Mucosa of rectum (tissue), 2 donors: Measurements from ENCODE around the gene NELL1.

ENCODE experiments used
- H3K27ac ChIP-seq, 2 donors: one replicate each; pipeline ENCODE4 v1.7.0; 2013; ENCODE audit warnings: inconsistent platforms in 2 of 2, low read depth in 2 of 2, low read length in 2 of 2
- H3K27me3 ChIP-seq, 2 donors: one replicate each; pipeline ENCODE4 v1.7.0; 2013; ENCODE audit warnings: low read length in 2 of 2; ENCODE audit not compliant: control insufficient read depth in 2 of 2, insufficient read depth in 2 of 2
- H3K36me3 ChIP-seq, 2 donors: one replicate each; pipeline ENCODE4 v1.7.0; 2013; ENCODE audit warnings: low read length in 2 of 2; ENCODE audit not compliant: control insufficient read depth in 2 of 2, insufficient read depth in 2 of 2
- H3K4me1 ChIP-seq, 2 donors: one replicate each; pipeline ENCODE4 v1.7.0; 2013; ENCODE audit warnings: low read length in 2 of 2, mild to moderate bottlenecking in 1 of 2; ENCODE audit not compliant: control insufficient read depth in 2 of 2, insufficient read depth in 2 of 2
- H3K4me3 ChIP-seq, 2 donors: one replicate each; pipeline ENCODE4 v1.7.0; 2013; ENCODE audit warnings: low read length in 2 of 2
- H3K9ac ChIP-seq, 2 donors: one replicate each; pipeline ENCODE4 v1.7.0; 2013; ENCODE audit warnings: low read length in 2 of 2, low read depth in 1 of 2, mild to moderate bottlenecking in 1 of 2
- H3K9me3 ChIP-seq, 2 donors: one replicate each; pipeline ENCODE4 v1.7.0; 2013; ENCODE audit warnings: low read length in 2 of 2; ENCODE audit not compliant: control insufficient read depth in 2 of 2
- donor health status: healthy.
- donor health status: Normal muscosa, but diverticular disease.

Gene NELL1

DNA sequence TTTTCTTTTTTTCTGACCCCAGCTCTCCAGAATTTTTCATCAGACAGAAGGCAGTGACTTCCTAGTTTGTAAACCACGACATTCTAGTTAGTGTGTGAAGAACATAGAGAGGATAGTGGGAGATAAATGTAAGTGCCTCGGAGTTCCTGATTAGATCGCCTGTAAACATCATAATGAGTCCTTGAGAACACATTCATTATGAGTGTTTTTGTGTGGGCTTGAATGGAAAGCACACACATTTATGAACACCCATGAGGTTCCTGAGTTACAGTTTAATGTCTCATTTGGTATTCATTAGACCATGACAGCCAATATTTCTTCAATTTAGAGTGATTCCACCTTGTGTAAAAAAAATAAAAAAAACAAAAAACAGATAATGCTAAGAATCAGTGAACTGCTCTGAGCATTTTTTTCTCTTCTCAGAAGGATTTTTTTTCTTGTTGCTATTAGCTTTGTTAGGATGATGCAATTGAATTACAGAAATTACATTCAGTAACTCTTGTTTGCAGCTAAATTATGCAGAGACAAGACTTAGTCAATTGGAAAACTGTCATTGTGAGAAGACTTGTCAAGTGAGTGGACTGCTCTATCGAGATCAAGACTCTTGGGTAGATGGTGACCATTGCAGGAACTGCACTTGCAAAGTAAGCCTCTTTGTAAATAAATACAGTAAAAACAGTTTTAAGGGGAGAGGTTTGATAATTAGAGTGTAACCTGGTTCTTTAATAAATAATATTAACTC is 257.6 kb downstream of the NELL1 start:
- H3K9ac ChIP-seq: no peak overlapping the region
- H3K27me3 ChIP-seq: no peaks in the 10 kb centered on the region
- peaks cover 0 to 3% of the 10 kb centered on the region in 2 donors for H3K9me3 ChIP-seq
- H3K4me1 ChIP-seq: no peaks in the 10 kb centered on the region
- no peaks in the 10 kb centered on the region for H3K36me3 ChIP-seq
- H3K4me3 ChIP-seq: no peak overlapping the region
- no peak overlapping the region for H3K27ac ChIP-seq

DNA sequence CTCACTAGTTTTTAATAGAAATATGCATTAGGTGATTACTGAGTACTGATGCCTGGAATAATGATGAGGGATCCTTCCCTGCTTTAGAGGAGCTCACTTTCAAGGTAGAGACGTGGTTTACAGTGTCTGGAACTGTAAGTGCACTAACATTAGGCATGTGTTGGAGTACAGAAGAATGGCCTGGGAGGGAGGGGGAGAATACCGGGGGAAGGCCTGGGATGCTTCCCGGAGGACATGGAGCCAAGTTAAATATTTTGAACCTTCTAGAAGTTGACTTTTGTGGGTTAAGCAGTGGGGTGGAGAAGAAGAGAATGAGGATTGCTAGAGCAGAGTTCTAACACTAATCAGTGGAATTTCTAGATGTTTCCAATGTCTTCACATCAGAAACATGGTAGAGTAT is 261.6 kb downstream of the NELL1 start:
- Histone ChIP-seq H3K4me3 (no peak overlapping the region), H3K27ac (no peak overlapping the region), H3K4me1 (no peaks in the 10 kb centered on the region), H3K9ac (no peak overlapping the region), H3K27me3 (no peaks in the 10 kb centered on the region), H3K9me3 (peaks cover 0 to 3% of the 10 kb centered on the region in 2 donors), H3K36me3 (no peaks in the 10 kb centered on the region)

DNA sequence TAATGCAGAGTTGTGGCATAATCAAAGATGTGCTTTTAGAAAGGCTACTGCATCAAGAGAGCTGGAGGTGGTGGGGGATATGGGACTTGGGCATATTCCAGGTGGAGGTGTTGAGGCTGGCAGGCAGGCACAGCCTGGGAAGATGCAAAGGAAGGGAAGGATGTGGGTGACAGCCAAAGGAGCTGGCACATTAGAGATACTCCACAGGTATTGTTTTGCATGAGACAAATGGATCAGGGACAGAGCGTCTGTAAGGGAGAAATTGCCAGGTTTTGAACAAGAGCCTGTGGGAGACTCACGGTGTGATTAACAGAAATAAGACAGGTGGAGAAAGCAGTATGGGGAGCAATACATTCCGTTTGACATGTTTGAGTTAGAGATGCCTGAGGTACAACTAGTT is 263.7 kb downstream of the NELL1 start:
- H3K9ac ChIP-seq: no peak overlapping the region
- H3K36me3 ChIP-seq: no peaks in the 10 kb centered on the region
- H3K27ac ChIP-seq: no peak overlapping the region
- H3K9me3 ChIP-seq: peaks cover 0 to 3% of the 10 kb centered on the region in 2 donors
- H3K4me3 ChIP-seq: no peak overlapping the region
- no peaks in the 10 kb centered on the region for H3K4me1 ChIP-seq
- H3K27me3 ChIP-seq: no peaks in the 10 kb centered on the region

DNA sequence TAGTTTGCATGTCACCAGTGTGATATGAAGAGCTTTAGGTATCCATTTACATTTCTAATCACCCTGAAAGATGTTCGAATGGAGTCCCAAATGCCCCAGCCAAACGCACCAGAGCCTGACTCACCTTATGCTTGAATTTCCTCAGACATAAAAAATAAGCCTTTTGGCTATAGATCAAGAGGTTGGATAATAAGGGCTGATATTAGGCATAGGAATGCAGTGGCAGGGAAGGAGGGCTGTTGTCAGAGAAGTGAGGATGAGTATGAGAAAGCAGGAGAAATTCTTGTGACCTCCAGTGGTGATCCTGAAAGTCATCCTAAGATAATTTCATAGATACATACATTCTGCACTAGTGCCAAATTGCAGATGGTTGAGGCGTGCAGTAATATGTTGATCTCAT is 264.6 kb downstream of the NELL1 start:
- no peaks in the 10 kb centered on the region for H3K27me3 ChIP-seq
- H3K9ac ChIP-seq: no peak overlapping the region
- H3K4me1 ChIP-seq: no peaks in the 10 kb centered on the region
- H3K36me3 ChIP-seq: no peaks in the 10 kb centered on the region
- H3K9me3 ChIP-seq: peaks cover 0 to 3% of the 10 kb centered on the region in 2 donors
- H3K4me3 ChIP-seq: no peak overlapping the region
- H3K27ac ChIP-seq: no peak overlapping the region

DNA sequence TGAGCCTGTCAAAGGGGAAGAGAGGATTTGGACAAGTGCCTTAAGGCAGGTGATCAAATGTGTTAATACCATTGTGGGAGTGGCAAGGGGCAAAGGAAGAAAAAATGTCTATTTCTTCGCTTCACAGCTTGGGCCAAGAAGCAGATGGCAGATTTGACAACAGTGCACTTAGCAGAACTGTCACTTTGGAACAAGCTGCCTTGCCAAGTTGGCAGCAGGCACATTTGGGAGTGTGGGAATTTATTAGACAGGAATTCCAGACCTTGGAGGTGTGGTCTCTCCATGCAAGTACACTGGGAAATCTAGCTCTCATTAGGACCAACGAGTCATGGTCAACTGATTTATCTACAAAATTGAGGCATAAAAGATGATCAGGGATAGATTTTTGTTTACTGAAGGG is 265.1 kb downstream of the NELL1 start:
- H3K27ac ChIP-seq: no peak overlapping the region
- H3K27me3 ChIP-seq: no peaks in the 10 kb centered on the region
- no peak overlapping the region for H3K9ac ChIP-seq
- H3K4me3 ChIP-seq: no peak overlapping the region
- H3K9me3 ChIP-seq: peaks cover 0 to 3% of the 10 kb centered on the region in 2 donors
- no peaks in the 10 kb centered on the region for H3K36me3 ChIP-seq
- no peaks in the 10 kb centered on the region for H3K4me1 ChIP-seq

DNA sequence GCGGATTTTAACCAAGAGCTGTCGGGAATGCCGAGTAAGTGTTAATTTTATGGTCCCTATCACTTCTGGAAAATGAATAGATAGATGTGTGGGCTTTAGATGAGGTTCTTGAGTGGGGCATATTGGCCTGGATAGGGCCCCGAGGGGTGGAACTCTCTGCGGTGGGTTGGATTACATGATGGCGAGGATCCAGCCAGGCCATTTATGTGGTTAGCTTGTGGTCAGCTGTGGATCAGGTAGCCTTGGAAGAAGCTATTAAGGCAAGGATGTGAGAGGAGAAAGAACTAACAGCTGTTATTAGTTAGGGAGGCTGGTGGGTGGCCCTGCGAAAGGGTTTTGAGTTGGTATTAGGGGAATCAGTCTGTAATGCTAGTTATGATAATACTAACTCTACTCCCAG is 268.4 kb downstream of the NELL1 start:
- Histone ChIP-seq H3K27ac (no peak overlapping the region), H3K9me3 (no peaks in the 10 kb centered on the region), H3K4me1 (no peaks in the 10 kb centered on the region), H3K27me3 (no peaks in the 10 kb centered on the region), H3K9ac (no peak overlapping the region), H3K36me3 (no peaks in the 10 kb centered on the region), H3K4me3 (no peak overlapping the region)

DNA sequence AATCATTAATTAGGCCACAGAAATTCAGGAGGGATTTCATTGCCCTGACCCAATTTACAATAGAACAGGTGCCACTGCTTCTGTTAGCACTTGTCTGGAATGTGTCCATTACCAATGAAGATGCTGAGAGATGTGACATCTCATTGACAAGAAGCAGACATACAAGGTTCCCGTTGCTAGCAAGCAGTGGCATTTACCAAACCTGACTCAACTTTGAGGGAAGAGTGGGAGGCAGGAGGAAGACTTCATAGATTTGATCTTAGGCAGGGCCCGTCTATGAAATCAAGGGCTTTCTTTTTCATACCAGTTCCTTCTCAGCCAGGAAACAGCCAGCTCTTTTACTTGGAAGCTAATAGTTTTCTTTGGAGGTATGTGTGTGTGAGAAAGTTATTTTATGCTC is 280.2 kb downstream of the NELL1 start:
- H3K4me3 ChIP-seq: no peak overlapping the region
- no peaks in the 10 kb centered on the region for H3K9me3 ChIP-seq
- H3K4me1 ChIP-seq: no peaks in the 10 kb centered on the region
- H3K36me3 ChIP-seq: no peaks in the 10 kb centered on the region
- no peak overlapping the region for H3K9ac ChIP-seq
- no peak overlapping the region for H3K27ac ChIP-seq
- H3K27me3 ChIP-seq: no peaks in the 10 kb centered on the region

DNA sequence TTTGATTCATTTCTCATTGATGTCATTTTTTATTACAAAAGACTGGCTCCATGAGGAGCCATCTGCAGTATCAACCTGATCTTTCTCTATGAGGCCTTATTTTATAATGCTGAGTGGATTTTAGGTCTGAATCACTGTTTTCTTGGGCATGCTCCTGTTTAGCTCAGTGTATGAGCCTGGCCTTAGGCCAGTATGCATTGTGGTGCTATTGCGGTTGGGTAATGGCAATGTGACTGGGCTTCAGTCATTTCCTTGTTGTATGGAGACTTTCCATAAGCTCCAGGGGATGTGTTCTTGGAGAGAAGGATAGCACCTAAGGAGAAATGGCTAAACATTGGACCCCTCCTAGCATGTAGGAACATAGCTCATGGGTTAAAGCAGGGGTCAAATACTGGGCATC is 293.2 kb downstream of the NELL1 start:
- Histone ChIP-seq H3K4me1 (no peaks in the 10 kb centered on the region), H3K36me3 (no peaks in the 10 kb centered on the region), H3K4me3 (no peak overlapping the region), H3K27me3 (no peaks in the 10 kb centered on the region), H3K9ac (no peak overlapping the region), H3K9me3 (no peaks in the 10 kb centered on the region), H3K27ac (no peak overlapping the region)

DNA sequence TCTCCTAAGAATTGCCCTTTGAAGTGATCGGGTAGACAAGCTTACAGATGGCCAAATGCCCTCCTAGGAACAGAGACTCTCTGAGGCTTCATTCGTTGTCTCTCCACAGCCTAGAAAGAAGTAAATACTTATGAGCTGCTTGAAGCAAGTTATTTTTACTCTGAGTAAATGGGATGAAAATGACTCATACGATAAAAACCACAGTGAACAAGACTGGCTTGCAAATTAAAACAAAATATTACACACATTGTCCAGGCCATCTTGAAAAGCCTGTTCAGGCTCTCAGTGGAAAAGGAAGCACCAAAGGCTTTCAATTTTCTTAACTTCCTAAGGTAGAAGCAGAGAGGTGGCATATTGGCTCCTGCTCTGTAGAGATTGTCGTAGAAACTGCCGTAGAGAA is 294.2 kb downstream of the NELL1 start:
- Histone ChIP-seq H3K9me3 (no peaks in the 10 kb centered on the region), H3K36me3 (no peaks in the 10 kb centered on the region), H3K27me3 (no peaks in the 10 kb centered on the region), H3K27ac (no peak overlapping the region), H3K9ac (no peak overlapping the region), H3K4me3 (no peak overlapping the region), H3K4me1 (no peaks in the 10 kb centered on the region)

DNA sequence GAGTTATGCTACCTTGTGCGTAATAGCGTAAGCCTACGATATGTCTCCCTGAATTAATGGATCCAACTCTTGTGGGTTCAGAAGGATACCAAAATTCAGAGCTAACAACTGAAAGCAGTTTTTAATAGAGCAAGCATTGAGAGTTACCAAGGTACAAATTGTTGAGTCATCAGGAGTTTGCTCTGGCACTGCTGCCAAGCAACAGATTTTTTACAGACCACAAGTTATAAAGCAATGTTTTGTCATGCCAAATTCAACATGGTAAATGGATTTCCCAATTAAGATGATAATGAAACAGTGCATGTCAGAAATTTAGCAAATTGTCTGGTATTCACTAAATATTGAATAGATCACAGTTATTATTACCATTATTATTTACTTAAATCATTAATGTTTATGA is 295.6 kb downstream of the NELL1 start:
- no peaks in the 10 kb centered on the region for H3K9me3 ChIP-seq

DNA sequence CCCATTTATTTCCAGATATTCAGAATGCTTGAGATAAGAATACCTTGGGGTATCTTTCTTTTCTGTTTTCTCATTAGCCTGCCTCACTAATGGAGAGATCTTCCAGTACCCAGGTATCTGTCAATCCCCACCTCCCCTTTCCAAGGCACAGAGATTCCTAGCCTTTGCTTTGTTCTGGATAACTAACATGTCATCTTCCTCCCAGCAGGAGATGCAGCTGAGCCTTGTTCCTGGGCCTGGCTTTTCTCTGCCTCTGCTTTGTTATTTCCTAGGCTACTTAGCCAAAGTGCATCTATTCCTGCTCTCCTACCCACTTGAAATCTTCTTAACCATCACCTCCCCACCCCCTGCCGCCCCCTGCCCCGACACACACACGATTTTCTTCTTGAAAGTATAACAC is 297.1 kb downstream of the NELL1 start:
- Histone ChIP-seq H3K36me3 (no peaks in the 10 kb centered on the region), H3K4me1 (no peaks in the 10 kb centered on the region), H3K27ac (no peak overlapping the region), H3K9ac (no peak overlapping the region), H3K9me3 (no peaks in the 10 kb centered on the region), H3K4me3 (no peak overlapping the region), H3K27me3 (no peaks in the 10 kb centered on the region)

More for the DNA sequence above, 295.6 kb downstream of the NELL1 start:
- Histone ChIP-seq H3K9ac (no peak overlapping the region), H3K36me3 (no peaks in the 10 kb centered on the region), H3K27ac (no peak overlapping the region), H3K4me3 (no peak overlapping the region), H3K27me3 (no peaks in the 10 kb centered on the region), H3K4me1 (no peaks in the 10 kb centered on the region)
